Uterus (tissue), 2 donors: ENCODE data around the gene CFAP74.

ENCODE experiments used
- CTCF ChIP-seq, 4 experiments: fragments of 200-600 bp in 2 of 4; fragments of 450-650 bp in 2 of 4; sonication (generic) in 2 of 4; IDR thresholded peaks; one replicate each; pipeline ENCODE4 v1.5.1; 2016 to 2019; ENCODE audit warnings: antibody characterized with exemption in 4 of 4, mild to moderate bottlenecking in 2 of 4, moderate library complexity in 1 of 4
- POLR2A ChIP-seq, 2 donors: fragments of 450-650 bp; IDR thresholded peaks; one replicate each; pipeline ENCODE4 v1.6.1; 2016; ENCODE audit warnings: antibody characterized with exemption in 2 of 2, mild to moderate bottlenecking in 1 of 2, moderate library complexity in 1 of 2

DNA sequence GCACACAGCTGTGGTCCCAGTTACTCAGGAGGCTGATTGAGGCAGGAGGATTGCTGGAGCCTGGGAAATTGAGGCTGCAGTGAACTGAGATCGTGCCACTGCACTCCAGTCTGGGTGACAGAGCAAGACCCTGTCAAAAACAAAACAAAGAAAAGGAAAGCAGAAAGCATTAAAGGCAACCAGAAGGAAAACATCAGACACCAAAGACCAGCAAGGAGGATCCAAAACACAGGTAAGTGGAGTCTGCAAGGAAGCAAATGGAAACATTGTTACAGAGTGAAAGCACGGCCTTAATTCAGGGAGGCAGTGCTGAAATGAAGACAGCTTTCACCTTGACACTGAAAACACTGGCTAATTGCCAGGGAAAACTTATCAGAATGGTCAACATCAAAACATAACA, 40.8 kb downstream of the CFAP74 start:
- TF ChIP-seq CTCF (IDR thresholded peaks at IDR 0.05) (no peak), POLR2A (IDR thresholded peaks at IDR 0.05) (no peak)
